HepG2 (cell line): ENCODE measurements around the gene CDH22. TPM values are rescaled to one million over a fixed set of nuclear protein-coding genes. Genes with fewer than 3 reads are reported as not detected.

ENCODE experiments used
- CAMTA2 ChIP-seq: sonication (generic); formaldehyde crosslinking; IDR thresholded peaks from 2 replicates; pipeline ENCODE4 v1.4.0; 2020; ENCODE audit warnings: mild to moderate bottlenecking, missing genetic modification reagents, borderline replicate concordance
- CBX2 ChIP-seq, 2 experiments: fragments of 200-600 bp in 1 of 2; sonication (generic); formaldehyde crosslinking in 1 of 2; IDR thresholded peaks; 2 replicates each; pipeline versions ENCODE4 v1.7.0 to v1.8.1; 2018 to 2022; ENCODE audit warnings: low read depth in 2 of 2, low read length in 1 of 2, mild to moderate bottlenecking in 1 of 2, missing genetic modification reagents in 1 of 2
- GFI1 ChIP-seq: sonication (generic); formaldehyde crosslinking; IDR thresholded peaks from 2 replicates; pipeline ENCODE4 v1.5.0; 2020; ENCODE audit warnings: missing genetic modification reagents, mild to moderate bottlenecking, borderline replicate concordance
- KDM5A ChIP-seq: fragments of 200-600 bp; sonication (generic); IDR thresholded peaks from 2 replicates; pipeline ENCODE4 v1.7.0; 2018; ENCODE audit warnings: antibody characterized with exemption, mild to moderate bottlenecking, low read length, borderline replicate concordance
- SNAPC5 ChIP-seq: sonication (generic); formaldehyde crosslinking; IDR thresholded peaks from 2 replicates; pipeline ENCODE4 v1.8.1; 2023; ENCODE audit warnings: mild to moderate bottlenecking, missing genetic modification reagents, borderline replicate concordance
- TBL1XR1 ChIP-seq: fragments of 150-350 bp; IDR thresholded peaks from 2 replicates; pipeline ENCODE4 v1.6.1; 2014; ENCODE audit warnings: borderline replicate concordance, low read length; ENCODE audit not compliant: partially characterized antibody
- XRCC5 ChIP-seq: fragments of 200-400 bp; formaldehyde crosslinking; optimal IDR thresholded peaks from 2 replicates; pipeline ENCODE3; 2017; ENCODE audit warnings: mild to moderate bottlenecking, low read length
- ZBTB7A ChIP-seq: sonication (generic); formaldehyde crosslinking; IDR thresholded peaks from 2 replicates; pipeline ENCODE4 v1.8.0; 2022; ENCODE audit warnings: mild to moderate bottlenecking, missing genetic modification reagents
- ZBTB8A ChIP-seq: sonication (generic); formaldehyde crosslinking; IDR thresholded peaks from 2 replicates; pipeline ENCODE4 v1.4.0; 2020; ENCODE audit warnings: mild to moderate bottlenecking, low read depth, missing genetic modification reagents, borderline replicate concordance
- ZNF280B ChIP-seq: sonication (generic); formaldehyde crosslinking; IDR thresholded peaks from 2 replicates; pipeline ENCODE4 v1.5.0; 2020; ENCODE audit warnings: missing genetic modification reagents, mild to moderate bottlenecking, borderline replicate concordance
- ZNF598 ChIP-seq: sonication (generic); formaldehyde crosslinking; IDR thresholded peaks from 2 replicates; pipeline ENCODE4 v1.5.1; 2020; ENCODE audit warnings: mild to moderate bottlenecking, missing genetic modification reagents, borderline replicate concordance
- ZNF674 ChIP-seq: sonication (generic); formaldehyde crosslinking; IDR thresholded peaks from 2 replicates; pipeline ENCODE4 v1.5.0; 2020; ENCODE audit warnings: low read depth, mild to moderate bottlenecking, missing genetic modification reagents
- ZSCAN20 ChIP-seq: sonication (generic); formaldehyde crosslinking; IDR thresholded peaks from 2 replicates; pipeline ENCODE4 v1.4.0; 2020; ENCODE audit warnings: missing genetic modification reagents, mild to moderate bottlenecking, borderline replicate concordance
- ZSCAN29 ChIP-seq: sonication (generic); formaldehyde crosslinking; conservative IDR thresholded peaks from 2 replicates; pipeline ENCODE4 v1.4.0; 2020; ENCODE audit warnings: mild to moderate bottlenecking, missing genetic modification reagents
- polyA plus RNA-seq, 8 experiments: library from polyadenylated mRNA; depleted of rRNA in 3 of 8; stranded (reverse) in 7 of 8; unstranded in 1 of 8; fragments of >200 nt; fragmentation: Illumina TruSeq in 4 of 8; extraction: Trizol in 4 of 8; gene quantifications; 2 replicates each; pipeline versions ENCODE4 v1.2.1 to v1.2.3, GENCODE V29; 2011 to 2016; ENCODE audit warnings: low read depth in 4 of 8, missing spikeins in 1 of 8, mixed read lengths in 1 of 8; ENCODE audit not compliant: insufficient read depth in 1 of 8
- total RNA-seq, 5 experiments: library from RNA; depleted of rRNA; stranded (reverse); fragments of >200 nt; fragmentation: Illumina TruSeq; extraction: Trizol; gene quantifications; 2 replicates each; pipeline ENCODE4 v1.2.3, GENCODE V29; 2016; ENCODE audit warnings: low read depth in 1 of 5
- TF ChIP-seq, protein P1 (sequence below): sonication (generic); formaldehyde crosslinking; IDR thresholded peaks from 2 replicates; pipeline ENCODE4 v1.4.0; 2020; ENCODE audit warnings: mild to moderate bottlenecking, missing genetic modification reagents
- TF ChIP-seq, protein P2 (sequence below): sonication (generic); formaldehyde crosslinking; IDR thresholded peaks from 2 replicates; pipeline ENCODE4 v1.4.0; 2020; ENCODE audit warnings: mild to moderate bottlenecking, missing genetic modification reagents
- TF ChIP-seq, protein P3 (sequence below): sonication (generic); formaldehyde crosslinking; IDR thresholded peaks from 2 replicates; pipeline ENCODE4 v1.4.0; 2020; ENCODE audit warnings: missing genetic modification reagents, low read depth, mild to moderate bottlenecking, borderline replicate concordance
- TF ChIP-seq, protein P4 (sequence below): sonication (generic); formaldehyde crosslinking; IDR thresholded peaks from 2 replicates; pipeline ENCODE4 v1.4.0; 2020; ENCODE audit warnings: missing genetic modification reagents
- TF ChIP-seq, protein P5 (sequence below): sonication (generic); formaldehyde crosslinking; IDR thresholded peaks from 2 replicates; pipeline ENCODE4 v1.9.0; 2021; ENCODE audit warnings: missing genetic modification reagents, borderline replicate concordance

CDH22 gene
- total and polyA plus RNA-seq, 2 of the 13 experiments (the other 11 are each of a cell fraction or from before 2014, with no cell fraction given): not detected

- TF ChIP-seq, protein P1, sequence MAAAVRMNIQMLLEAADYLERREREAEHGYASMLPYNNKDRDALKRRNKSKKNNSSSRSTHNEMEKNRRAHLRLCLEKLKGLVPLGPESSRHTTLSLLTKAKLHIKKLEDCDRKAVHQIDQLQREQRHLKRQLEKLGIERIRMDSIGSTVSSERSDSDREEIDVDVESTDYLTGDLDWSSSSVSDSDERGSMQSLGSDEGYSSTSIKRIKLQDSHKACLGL: 0 out of 2 replicates have a peak, but pooled peaks have one; percentile 40
- TF ChIP-seq CAMTA2 (no peak), ZNF674 (CRISPR knock-in tag) (no peak), SNAPC5 (CRISPR knock-in tag) (no peak), ZBTB8A (CRISPR knock-in tag) (no peak), TBL1XR1 (no peak), KDM5A (no peak), CBX2 (IDR thresholded peaks at IDR 0.05; ENCODE audit: low read depth, low read length) (no peak), CBX2 (CRISPR knock-in tag; IDR thresholded peaks at IDR 0.05; ENCODE audit: low read depth) (no peak), ZNF598 (no peak), XRCC5 (peak; percentile 77), ZSCAN29 (CRISPR knock-in tag) (no peak), GFI1 (CRISPR knock-in tag) (no peak), ZBTB7A (CRISPR knock-in tag) (no peak), ZSCAN20 (peak; percentile 100), ZNF280B (CRISPR knock-in tag) (no peak)
- TF ChIP-seq, protein P2, sequence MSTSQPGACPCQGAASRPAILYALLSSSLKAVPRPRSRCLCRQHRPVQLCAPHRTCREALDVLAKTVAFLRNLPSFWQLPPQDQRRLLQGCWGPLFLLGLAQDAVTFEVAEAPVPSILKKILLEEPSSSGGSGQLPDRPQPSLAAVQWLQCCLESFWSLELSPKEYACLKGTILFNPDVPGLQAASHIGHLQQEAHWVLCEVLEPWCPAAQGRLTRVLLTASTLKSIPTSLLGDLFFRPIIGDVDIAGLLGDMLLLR (CRISPR knock-in tag): peak; percentile 33; the same call in 1 of the 2 replicates
- TF ChIP-seq, protein P3, sequence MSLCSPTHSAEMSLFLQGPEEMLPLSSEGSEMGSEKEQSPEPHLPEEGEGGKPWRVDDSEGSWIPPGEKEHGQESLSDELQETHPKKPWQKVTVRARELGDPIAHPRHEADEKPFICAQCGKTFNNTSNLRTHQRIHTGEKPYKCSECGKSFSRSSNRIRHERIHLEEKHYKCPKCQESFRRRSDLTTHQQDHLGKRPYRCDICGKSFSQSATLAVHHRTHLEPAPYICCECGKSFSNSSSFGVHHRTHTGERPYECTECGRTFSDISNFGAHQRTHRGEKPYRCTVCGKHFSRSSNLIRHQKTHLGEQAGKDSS (CRISPR knock-in tag): peak; percentile 51; the same call in 1 of the 2 replicates
- TF ChIP-seq, protein P4, sequence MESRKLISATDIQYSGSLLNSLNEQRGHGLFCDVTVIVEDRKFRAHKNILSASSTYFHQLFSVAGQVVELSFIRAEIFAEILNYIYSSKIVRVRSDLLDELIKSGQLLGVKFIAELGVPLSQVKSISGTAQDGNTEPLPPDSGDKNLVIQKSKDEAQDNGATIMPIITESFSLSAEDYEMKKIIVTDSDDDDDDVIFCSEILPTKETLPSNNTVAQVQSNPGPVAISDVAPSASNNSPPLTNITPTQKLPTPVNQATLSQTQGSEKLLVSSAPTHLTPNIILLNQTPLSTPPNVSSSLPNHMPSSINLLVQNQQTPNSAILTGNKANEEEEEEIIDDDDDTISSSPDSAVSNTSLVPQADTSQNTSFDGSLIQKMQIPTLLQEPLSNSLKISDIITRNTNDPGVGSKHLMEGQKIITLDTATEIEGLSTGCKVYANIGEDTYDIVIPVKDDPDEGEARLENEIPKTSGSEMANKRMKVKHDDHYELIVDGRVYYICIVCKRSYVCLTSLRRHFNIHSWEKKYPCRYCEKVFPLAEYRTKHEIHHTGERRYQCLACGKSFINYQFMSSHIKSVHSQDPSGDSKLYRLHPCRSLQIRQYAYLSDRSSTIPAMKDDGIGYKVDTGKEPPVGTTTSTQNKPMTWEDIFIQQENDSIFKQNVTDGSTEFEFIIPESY (CRISPR knock-in tag): 0 out of 2 replicates have a peak, but pooled peaks have one; percentile 24
- TF ChIP-seq, protein P5, sequence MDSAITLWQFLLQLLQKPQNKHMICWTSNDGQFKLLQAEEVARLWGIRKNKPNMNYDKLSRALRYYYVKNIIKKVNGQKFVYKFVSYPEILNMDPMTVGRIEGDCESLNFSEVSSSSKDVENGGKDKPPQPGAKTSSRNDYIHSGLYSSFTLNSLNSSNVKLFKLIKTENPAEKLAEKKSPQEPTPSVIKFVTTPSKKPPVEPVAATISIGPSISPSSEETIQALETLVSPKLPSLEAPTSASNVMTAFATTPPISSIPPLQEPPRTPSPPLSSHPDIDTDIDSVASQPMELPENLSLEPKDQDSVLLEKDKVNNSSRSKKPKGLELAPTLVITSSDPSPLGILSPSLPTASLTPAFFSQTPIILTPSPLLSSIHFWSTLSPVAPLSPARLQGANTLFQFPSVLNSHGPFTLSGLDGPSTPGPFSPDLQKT: no peak
Observed at GRCh38 chr20:46174469-46175126, 133.7 kb downstream of the CDH22 start (continued).
